Renal cortical epithelial cell (primary cell): ENCODE results near the gene QKI. TPM values are rescaled to one million over a fixed set of nuclear protein-coding genes. Genes with fewer than 3 reads are reported as not detected.

Experiments used
- DNase-seq: peaks from one replicate; pipeline ENCODE4 v3.0.0-alpha.2; 2011; ENCODE audit warnings: low read depth
- total RNA-seq: library from RNA; depleted of rRNA; stranded (reverse); fragments of >200 nt; gene quantifications from 2 replicates; pipeline ENCODE4 v1.2.3, GENCODE V29; 2014

QKI gene
- total RNA-seq, 1 donor from 2014 or later: 218 TPM

DNA sequence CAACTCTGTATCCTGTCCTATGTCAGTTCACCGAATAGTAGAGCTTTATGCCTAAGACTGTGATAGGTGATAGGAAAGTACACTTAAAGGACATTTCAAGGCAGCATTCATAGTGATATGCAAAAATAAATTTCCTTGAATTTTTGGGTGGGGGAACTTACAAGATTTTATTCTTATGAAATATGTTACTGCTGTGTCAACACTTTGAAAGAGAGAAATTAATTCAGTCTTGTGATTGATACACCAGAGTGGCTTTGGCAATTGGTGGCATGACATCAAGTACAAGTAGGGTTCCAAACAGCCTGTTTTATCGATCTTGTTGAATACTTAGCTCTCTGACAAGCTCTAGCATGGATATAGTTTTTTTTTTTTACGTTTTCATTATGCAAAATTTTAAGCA is 72.3 kb downstream of the QKI start:
- DNase-seq: no peak

DNA sequence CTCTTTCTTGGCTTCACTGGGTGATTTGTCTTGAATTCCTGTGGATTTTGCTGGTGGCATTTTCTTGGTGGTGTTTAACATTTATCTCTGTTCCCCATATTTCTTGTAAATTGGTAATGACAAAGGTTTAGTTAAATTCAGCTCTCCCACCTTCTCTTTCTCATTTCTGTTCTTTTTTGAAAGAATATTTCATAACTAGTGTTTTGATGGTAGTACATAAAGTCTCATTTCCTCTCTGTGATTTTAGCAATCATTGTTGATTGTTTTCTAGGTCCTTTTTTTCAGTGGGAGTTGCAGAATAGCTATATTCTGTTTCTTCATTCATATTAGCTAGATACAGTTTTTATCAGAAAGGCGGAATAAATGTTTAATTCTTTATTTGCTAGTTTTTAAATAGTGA is 73.1 kb downstream of the QKI start:
- no peak for DNase-seq

DNA sequence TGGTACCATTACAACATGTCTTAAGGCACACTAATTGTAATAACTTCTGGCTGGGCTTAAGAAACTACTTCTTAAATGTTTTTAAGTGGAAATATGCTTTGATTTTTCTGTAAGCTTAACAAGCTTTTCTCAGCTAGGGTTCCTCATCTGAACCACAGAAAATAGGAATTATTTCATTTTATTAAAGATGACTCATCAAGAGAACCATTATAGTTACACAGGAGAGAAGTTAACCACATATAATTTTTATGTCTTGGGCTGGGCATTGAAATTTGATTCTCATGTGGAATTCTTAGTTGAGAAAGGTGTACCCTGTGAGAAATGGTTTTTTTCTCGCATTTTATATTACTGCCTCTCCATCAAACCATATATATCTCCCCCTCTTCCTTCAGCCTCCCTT is 75.1 kb downstream of the QKI start:
- peak; percentile 61 for DNase-seq

GRCh38 chr6:163490826-163491577 is 76.5 kb downstream of the QKI start:
- peak; percentile 48 for DNase-seq

GRCh38 chr6:163491737-163492300 is 77.3 kb downstream of the QKI start:
- no peak for DNase-seq

GRCh38 chr6:163494279-163494727 is 79.8 kb downstream of the QKI start:
- peak; percentile 50 for DNase-seq

- no peak for DNase-seq
Observed at GRCh38 chr6:163496205-163496604, 81.7 kb downstream of the QKI start.

GRCh38 chr6:163500105-163500504 is 85.6 kb downstream of the QKI start:
- DNase-seq: no peak

DNA sequence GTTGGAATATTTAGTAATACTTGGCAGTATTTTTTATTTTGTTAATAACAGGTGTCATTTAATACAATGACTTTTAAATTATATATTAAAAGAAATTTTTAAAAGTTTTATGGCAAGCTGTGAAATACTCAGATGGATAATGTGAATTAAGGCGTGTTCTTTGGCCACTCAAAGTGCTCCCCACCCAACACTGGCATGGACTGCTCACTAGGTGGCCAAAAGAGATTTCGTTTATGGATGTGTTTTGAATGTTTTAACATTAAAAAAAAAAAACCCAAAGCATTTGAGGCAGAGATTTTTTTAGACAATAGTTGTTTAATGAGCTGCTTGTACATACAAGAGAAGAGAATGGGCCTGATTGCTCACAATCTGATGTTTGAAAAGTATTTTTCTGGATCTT is 86.5 kb downstream of the QKI start:
- DNase-seq: no peak

DNA sequence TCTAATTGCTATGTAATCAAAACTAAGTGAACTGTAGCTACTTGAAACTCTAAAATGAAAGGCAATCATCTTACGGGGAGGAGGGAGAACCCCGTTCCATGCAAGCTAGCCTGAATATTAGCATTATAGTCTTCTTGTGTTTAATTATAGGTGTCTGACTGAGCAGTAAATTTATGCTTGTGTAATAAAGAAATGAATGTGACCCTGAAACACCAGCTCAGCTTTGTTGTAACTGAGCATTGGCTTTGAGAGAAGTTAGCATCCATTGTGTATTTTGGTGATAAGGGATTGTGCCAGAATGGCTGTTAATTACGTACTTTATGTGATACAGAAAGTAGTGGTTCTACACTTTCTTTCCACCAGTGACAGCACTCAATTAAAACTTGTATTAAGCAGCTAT is 86.9 kb downstream of the QKI start:
- DNase-seq: no peak

DNA sequence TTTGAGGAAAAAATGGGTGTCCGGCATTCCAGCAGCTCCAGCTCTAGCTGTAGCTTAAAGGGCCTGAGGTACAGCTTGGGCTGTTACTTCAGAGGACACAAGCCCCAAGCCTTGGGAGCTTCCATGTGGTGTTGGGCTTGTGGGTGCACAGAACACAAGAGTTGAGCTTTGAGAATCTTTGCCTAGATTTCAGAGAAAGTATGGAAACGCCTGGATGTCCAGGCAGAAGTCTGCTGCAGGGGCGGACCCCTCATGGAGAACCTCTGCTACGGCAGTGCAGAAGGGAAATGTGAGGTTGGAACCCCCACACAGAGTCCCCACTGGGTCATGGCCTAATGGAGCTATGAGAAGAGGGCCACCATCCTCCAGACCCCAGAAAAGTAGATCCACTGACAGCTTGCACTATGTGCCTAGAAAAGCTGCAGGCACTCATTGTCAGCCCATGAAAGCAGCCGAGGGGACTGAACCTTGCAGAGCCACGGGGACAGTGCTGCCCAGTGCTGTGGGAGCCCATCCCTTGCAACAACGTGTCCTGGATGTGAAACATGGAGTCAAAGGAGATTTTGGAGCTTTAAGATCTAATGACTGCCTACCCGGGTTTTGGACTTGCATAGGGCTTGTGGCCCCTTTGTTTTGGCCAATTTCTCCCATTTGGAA is 90.6 kb downstream of the QKI start:
- DNase-seq: no peak

DNA sequence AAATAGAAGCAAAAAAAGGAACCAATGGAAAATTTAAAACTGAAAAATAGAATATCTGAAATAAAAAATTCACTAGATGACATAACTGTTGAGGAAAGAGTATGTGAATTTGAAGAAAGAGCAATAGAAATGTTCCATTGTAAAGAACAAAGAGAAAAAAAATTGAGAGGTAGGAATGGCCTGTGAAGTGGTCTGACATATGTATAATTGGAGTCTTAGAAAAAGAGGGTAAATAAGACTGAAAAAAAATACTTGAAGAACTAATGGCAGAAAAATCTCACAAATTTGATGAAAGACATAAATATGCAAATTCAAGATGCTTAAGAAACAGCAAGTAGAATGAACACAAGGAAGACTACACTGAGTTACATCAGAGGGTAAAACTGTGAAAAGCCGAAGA is 93.4 kb downstream of the QKI start:
- no peak for DNase-seq

DNA sequence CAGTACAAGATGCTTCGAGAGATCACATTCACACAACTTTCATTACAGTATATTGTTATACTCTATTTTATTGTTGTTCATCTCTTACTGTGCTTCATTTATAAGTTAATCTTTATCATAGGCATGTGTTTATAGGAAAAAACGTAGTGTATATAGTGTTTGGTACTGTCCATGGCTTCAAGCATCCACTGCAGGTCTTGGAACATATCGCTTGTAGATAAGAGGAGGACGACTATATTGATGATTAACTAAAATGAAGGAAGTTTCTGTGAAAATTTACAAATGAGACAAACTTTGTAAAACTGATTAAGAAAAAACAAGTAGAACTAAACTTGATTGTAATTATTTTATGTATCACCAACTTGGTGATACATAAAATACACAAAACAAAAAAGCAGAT is 98.5 kb downstream of the QKI start:
- no peak for DNase-seq

GRCh38 chr6:163513570-163514166 is 99.2 kb downstream of the QKI start:
- DNase-seq: no peak

DNA sequence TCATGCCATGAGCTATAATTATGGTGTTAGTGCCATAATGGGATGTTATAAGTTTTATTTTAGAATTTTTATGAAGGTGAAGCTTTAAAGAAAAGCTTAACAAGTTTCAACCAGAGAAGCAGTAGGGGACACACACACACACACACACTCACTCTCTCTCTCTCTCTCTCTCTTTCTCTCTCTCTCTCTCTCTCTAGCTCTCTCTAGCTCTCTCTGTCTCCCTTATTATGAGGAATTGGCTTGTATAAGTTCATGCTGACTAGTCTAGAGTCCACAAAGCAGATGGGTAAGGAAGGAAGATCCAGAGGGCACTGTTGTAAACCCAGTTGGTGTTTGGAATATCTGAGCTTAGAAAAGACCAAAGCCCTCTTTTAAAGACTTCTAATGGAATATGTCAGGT is 102.4 kb downstream of the QKI start:
- no peak for DNase-seq

DNA sequence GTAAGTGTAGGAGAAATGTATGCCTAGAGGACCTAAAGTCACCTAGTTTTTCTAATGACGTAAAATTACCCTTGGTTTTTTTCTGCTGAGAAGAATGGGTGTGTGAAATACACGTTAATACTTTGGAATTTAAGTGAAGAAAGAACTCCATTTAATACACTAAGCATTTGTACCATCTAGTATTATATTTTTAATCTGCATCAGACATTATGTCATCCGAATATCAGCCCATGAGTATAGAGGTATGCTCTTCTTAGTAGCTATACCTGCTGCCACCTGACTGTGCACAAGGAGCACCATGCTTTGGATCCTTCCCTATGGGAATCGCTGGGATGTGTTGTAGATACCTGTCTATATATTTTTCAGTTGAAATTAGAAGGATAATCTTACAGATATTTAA is 106.4 kb downstream of the QKI start:
- no peak for DNase-seq

DNA sequence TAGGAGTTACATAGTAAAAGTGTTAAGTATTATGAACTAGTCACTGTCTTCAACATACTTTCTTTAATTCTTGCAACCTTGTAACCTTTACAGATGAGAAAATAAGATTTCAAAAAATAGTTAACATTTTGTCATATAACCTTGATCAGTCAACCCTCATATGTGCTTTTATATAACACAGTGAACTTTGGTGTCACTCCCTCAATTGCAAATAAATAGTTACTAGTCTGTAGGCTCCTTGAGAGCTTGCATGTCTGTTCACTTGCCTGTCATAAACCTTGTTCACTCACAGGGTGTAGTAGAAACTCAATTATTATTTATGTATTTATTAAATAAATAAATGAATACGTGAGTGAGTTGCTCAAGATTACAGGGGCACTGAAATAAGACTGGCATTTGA is 107.5 kb downstream of the QKI start:
- no peak for DNase-seq

DNA sequence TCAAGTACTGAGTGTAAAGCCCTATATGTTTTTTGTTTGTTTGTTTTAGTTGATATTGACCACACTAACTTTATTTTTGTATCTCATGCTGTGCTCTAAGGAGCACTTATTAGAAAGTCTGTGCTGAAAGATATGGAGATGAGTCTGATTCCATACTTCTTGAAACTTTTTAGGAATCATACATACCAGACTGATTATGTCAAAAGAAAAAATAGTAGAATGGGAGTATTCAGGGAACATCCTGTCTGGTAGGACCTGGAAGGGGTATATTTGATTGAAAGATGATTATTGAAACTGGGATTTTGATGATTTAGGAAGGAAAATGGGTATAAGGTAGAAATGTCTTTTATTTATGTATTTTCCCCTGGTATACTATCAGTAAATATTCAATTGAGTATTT is 111.4 kb downstream of the QKI start:
- no peak for DNase-seq

DNA sequence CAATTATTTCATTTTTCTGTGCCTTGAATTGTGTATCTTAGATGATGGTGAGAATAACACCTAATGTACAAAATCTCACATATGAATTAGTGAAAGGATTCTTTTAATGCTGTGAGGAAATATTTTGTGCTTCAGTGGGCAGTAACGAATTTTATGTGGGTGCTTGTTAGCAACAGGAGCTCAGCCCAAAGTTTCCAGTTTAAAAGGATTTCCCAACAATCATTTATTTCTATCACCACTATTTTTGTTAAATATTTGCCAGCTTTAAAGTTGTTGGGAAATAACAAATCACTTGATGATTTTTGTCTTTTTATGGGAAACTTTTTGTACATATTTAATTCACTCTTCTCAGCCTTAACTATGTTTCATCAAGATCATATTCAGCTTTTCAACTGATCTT is 111.8 kb downstream of the QKI start:
- DNase-seq: peak; percentile 87

DNA sequence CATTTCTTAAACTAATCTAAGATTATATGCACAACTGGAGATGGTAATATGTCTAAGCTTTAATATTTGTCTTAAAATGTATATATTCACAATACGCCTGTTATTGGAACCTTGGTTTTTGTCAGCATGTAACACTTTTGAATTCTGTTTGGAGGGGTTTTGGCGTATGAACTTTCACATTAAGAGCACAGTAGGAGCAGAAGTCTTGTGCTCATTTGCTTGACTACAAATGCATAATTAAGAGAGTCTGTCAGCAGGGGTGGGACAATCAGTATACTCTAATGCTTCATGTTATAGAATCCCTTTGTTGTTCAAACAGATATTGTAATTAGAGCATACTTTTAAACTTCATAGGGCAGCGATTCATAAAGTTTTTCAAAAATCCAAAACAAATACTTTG is 112.8 kb downstream of the QKI start:
- no peak for DNase-seq

- DNase-seq: peak; percentile 89
Observed at GRCh38 chr6:163529605-163530004, 115.1 kb downstream of the QKI start.

GRCh38 chr6:163530406-163530805 is 115.9 kb downstream of the QKI start:
- no peak for DNase-seq

- no peak for DNase-seq
Observed at GRCh38 chr6:163531122-163531521, 116.6 kb downstream of the QKI start.
